ENCODE results near the gene FTSJ3.

DNA sequence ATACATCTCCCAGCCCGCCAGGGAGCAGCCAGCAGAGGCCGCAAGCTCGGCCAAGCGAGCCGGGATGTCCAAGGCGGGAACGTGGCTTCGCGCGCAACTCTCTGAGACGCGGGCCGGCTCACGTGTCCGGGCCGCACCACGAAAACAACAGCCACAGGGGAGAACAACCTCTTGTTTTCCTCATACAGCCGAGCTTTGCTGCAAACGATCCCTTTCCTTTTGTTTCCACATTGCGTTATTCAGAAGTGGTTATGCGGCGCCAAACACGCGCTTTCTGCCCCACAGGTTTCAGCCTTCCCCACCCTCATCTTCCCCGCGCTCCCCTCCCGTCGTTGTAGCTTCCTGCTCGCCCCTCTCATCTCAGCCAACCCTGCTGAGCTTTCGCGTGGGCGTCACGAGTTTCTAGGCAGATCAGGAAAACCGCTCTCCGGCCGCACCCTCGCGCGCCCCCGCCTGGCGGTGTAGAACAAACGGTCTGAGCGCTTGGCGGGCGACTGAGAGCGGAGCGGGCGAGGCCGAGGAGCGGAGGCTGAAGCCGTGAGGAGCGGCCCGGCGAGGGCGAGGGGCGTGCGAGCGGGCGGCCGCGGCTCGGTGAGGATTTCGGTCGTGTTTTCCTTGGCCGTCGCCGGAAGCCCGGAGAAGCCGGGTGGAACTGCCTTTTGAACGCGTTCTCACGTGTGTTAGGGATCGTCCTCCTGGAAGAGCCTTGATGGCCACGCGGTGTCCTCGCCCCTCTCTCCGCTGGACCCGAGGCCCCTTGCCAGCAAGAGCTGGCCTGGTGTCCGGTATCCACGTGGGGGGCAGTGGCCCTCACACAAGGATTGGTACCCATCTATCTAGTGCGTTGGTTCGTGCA is 21.6 kb upstream of the FTSJ3 start:
- TF ChIP-seq POLR2A (IDR thresholded peaks at IDR 0.05) (peak in 1 of 3 donors; percentile 28), CTCF (IDR thresholded peaks at IDR 0.05) (peak; percentile 48 to 89 (median 76))
